Mesenchymal stem cell (in vitro differentiated cells and primary cell): ENCODE results near the gene TRIM25.

Experiments
- DNase-seq: peaks from one replicate; pipeline ENCODE4 v3.0.0-alpha.2; 2013
- H2AFZ ChIP-seq: one replicate; pipeline ENCODE4 v1.6.1; 2013; ENCODE audit warnings: low read depth, mild to moderate bottlenecking, control low read depth, inconsistent platforms, low read length, moderate library complexity
- H2AK5ac ChIP-seq: 2 replicates; pipeline ENCODE4 v1.6.1; 2013; ENCODE audit warnings: low read length, moderate library complexity, mild to moderate bottlenecking, inconsistent platforms; ENCODE audit not compliant: severe bottlenecking
- H2BK120ac ChIP-seq: one replicate; pipeline ENCODE4 v1.6.1; 2013; ENCODE audit warnings: low read depth, mild to moderate bottlenecking, inconsistent platforms, low read length, moderate library complexity
- H2BK12ac ChIP-seq, 2 experiments: one replicate each; pipeline ENCODE4 v1.6.1; 2013; ENCODE audit warnings: inconsistent platforms in 2 of 2, low read length in 2 of 2, mild to moderate bottlenecking in 2 of 2, moderate library complexity in 2 of 2, control low read depth in 1 of 2
- H2BK15ac ChIP-seq: one replicate; pipeline ENCODE4 v1.6.1; 2013; ENCODE audit warnings: mild to moderate bottlenecking, low read depth, inconsistent platforms; ENCODE audit not compliant: poor library complexity, severe bottlenecking
- H2BK5ac ChIP-seq: 2 replicates; pipeline ENCODE4 v1.6.1; 2013; ENCODE audit warnings: low read depth, mild to moderate bottlenecking, low read length, control low read depth, inconsistent platforms; ENCODE audit not compliant: poor library complexity, severe bottlenecking
- H3K14ac ChIP-seq, 2 experiments: one replicate each; pipeline ENCODE4 v1.6.1; 2013; ENCODE audit warnings: inconsistent platforms in 2 of 2, low read length in 2 of 2, control low read depth in 1 of 2, mild to moderate bottlenecking in 1 of 2, moderate library complexity in 1 of 2
- H3K18ac ChIP-seq, 2 experiments: one replicate each; pipeline ENCODE4 v1.6.1; 2013; ENCODE audit warnings: inconsistent platforms in 2 of 2, low read length in 2 of 2, control low read depth in 1 of 2, low read depth in 1 of 2, mild to moderate bottlenecking in 1 of 2
- H3K23ac ChIP-seq, 2 experiments: one replicate each; pipeline ENCODE4 v1.6.1; 2013; ENCODE audit warnings: inconsistent platforms in 2 of 2, low read length in 2 of 2, mild to moderate bottlenecking in 2 of 2, moderate library complexity in 2 of 2, control low read depth in 1 of 2
- H3K27ac ChIP-seq: 2 replicates; pipeline ENCODE4 v1.5.1; 2013; ENCODE audit warnings: mild to moderate bottlenecking, moderate library complexity, low read length, control low read depth, inconsistent platforms; ENCODE audit not compliant: poor library complexity, severe bottlenecking
- H3K27me3 ChIP-seq, 2 experiments: 2 replicates each; pipeline versions ENCODE4 v1.6.1 to v1.7.0; 2013; ENCODE audit warnings: low read length in 2 of 2, mild to moderate bottlenecking in 2 of 2, moderate library complexity in 2 of 2, control low read depth in 1 of 2, inconsistent platforms in 1 of 2; ENCODE audit not compliant: control insufficient read depth in 1 of 2, insufficient read depth in 1 of 2
- H3K36me3 ChIP-seq, 2 experiments: 2 replicates each; pipeline versions ENCODE4 v1.6.1 to v1.7.0; 2013; ENCODE audit warnings: low read length in 2 of 2, control low read depth in 1 of 2, inconsistent platforms in 1 of 2, low read depth in 1 of 2, mild to moderate bottlenecking in 1 of 2; ENCODE audit not compliant: insufficient read depth in 2 of 2, control insufficient read depth in 1 of 2
- H3K4ac ChIP-seq, 2 experiments: one replicate each; pipeline ENCODE4 v1.6.1; 2013; ENCODE audit warnings: inconsistent platforms in 2 of 2, low read length in 2 of 2, mild to moderate bottlenecking in 2 of 2, moderate library complexity in 2 of 2, control low read depth in 1 of 2, low read depth in 1 of 2
- H3K4me1 ChIP-seq: 2 replicates; pipeline ENCODE4 v1.6.1; 2013; ENCODE audit warnings: low read depth, low read length, control low read depth; ENCODE audit not compliant: control insufficient read depth, insufficient read depth
- H3K4me2 ChIP-seq: 2 replicates; pipeline ENCODE4 v1.6.1; 2013; ENCODE audit warnings: low read length, mild to moderate bottlenecking, inconsistent platforms; ENCODE audit not compliant: poor library complexity, severe bottlenecking
- H3K4me3 ChIP-seq, 2 experiments: 2 replicates each; pipeline versions ENCODE4 v1.5.1 to v1.7.0; 2013; ENCODE audit warnings: low read length in 2 of 2, mild to moderate bottlenecking in 2 of 2, control low read depth in 1 of 2, low read depth in 1 of 2; ENCODE audit not compliant: insufficient read depth in 1 of 2
- H3K79me1 ChIP-seq: replicated peaks from 2 replicates; pipeline ENCODE4 v1.6.1; 2013; ENCODE audit warnings: mild to moderate bottlenecking, control low read depth, low read length, inconsistent platforms; ENCODE audit not compliant: poor library complexity, severe bottlenecking
- H3K9ac ChIP-seq: 2 replicates; pipeline ENCODE4 v1.7.0; 2013; ENCODE audit warnings: mild to moderate bottlenecking, low read length, moderate library complexity
- H3K9me3 ChIP-seq: 2 replicates; pipeline ENCODE4 v1.7.0; 2013; ENCODE audit warnings: mild to moderate bottlenecking, low read length; ENCODE audit not compliant: control insufficient read depth
- H4K8ac ChIP-seq: one replicate; pipeline ENCODE4 v1.6.1; 2013; ENCODE audit warnings: inconsistent platforms, mild to moderate bottlenecking, low read length, moderate library complexity
- H4K91ac ChIP-seq: one replicate; pipeline ENCODE4 v1.6.1; 2013; ENCODE audit warnings: mild to moderate bottlenecking, low read length, inconsistent platforms
- WGBS: methylation state at CpG from one replicate; pipeline ENCODE4 v1.1.7; 2013; ENCODE audit warnings: mixed read lengths; 5-methylcytosine and 5-hydroxymethylcytosine counted together

TRIM25 gene

DNA sequence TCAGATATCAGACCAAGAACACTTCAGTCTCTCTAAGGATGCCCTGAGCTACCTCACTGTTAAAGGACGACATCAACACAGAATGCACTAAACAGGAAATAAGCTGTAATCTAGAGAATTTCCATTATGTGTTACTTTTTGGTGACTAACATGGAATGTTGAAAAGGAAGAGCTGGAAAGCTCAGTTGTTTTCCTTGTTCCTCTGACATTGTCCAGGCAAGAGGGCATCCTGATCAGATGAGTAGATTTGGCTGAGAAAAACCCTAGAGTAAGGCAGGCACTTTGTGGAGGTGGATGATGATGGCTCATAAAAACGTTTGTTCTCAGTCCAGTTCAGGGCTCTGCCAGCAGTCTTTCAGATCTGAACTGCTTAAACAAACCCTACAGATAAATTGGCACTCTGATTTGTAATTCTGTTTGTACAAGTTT is 45.9 kb downstream of the TRIM25 start:
- no peak overlapping the region for H3K4ac ChIP-seq
- H2BK12ac ChIP-seq: no peak overlapping the region
- no peak overlapping the region for H3K4me2 ChIP-seq
- H3K9ac ChIP-seq: peak overlapping the region; percentile 44
- no peaks in the 10 kb centered on the region for H3K27me3 ChIP-seq
- H3K4me1 ChIP-seq: no peaks in the 10 kb centered on the region
- no peaks in the 10 kb centered on the region for H3K9me3 ChIP-seq
- H4K8ac ChIP-seq: no peak overlapping the region
- H2BK15ac ChIP-seq: no peak overlapping the region
- no peak overlapping the region for H3K14ac ChIP-seq
- H2BK5ac ChIP-seq: no peak overlapping the region
- H3K79me1 ChIP-seq: peaks cover 2% of the 10 kb centered on the region
- no peak overlapping the region for H3K23ac ChIP-seq
- no peak overlapping the region for H2AK5ac ChIP-seq
- H4K91ac ChIP-seq: no peak overlapping the region
- H3K18ac ChIP-seq: no peak overlapping the region
- DNase-seq: peak; percentile 67
- no peak overlapping the region for H2AFZ ChIP-seq
- no peak overlapping the region for H3K4me3 ChIP-seq
- 0% methylated on average over 1 of the region's 2 CpGs for WGBS
- peaks cover 0 to 8% of the 10 kb centered on the region in 2 experiments for H3K36me3 ChIP-seq
- no peak overlapping the region for H3K27ac ChIP-seq
- no peak overlapping the region for H2BK120ac ChIP-seq

DNA sequence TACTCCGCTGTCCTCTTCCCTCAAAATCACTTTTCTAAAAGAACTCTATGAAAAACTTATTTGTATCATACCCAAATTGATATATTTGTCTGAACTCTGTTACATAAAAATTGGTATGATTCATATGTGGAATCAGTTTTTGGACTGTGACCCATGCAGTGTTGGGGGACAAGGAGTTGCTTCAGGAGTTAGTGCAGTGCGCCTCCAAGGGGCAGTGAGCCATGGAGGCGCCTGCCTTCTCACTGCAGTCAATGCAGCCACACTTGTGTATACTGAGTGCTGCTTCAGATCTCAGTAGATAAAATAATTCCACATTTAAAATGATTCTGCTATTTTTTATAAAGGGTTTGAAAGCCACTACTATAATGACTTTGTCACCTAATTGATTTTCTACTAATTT is 47.4 kb downstream of the TRIM25 start:
- H3K4me3 ChIP-seq: no peak overlapping the region
- no peak overlapping the region for H3K14ac ChIP-seq
- H3K4me2 ChIP-seq: no peak overlapping the region
- no peak overlapping the region for H2BK5ac ChIP-seq
- no peak overlapping the region for H3K23ac ChIP-seq
- H2BK15ac ChIP-seq: no peak overlapping the region
- no peak overlapping the region for H2AFZ ChIP-seq
- no peaks in the 10 kb centered on the region for H3K27me3 ChIP-seq
- H2BK120ac ChIP-seq: no peak overlapping the region
- no peak overlapping the region for H4K8ac ChIP-seq
- no peak overlapping the region for H3K27ac ChIP-seq
- H2BK12ac ChIP-seq: no peak overlapping the region
- DNase-seq: no peak
- H3K9me3 ChIP-seq: no peaks in the 10 kb centered on the region
- 100% methylated on average over 1 of the region's 3 CpGs for WGBS
- peaks cover 2% of the 10 kb centered on the region for H3K79me1 ChIP-seq
- H3K4ac ChIP-seq: no peak overlapping the region
- H3K36me3 ChIP-seq: peaks cover 0 to 23% of the 10 kb centered on the region in 2 experiments
- H3K9ac ChIP-seq: no peak overlapping the region
- H4K91ac ChIP-seq: no peak overlapping the region
- H3K4me1 ChIP-seq: no peaks in the 10 kb centered on the region
- no peak overlapping the region for H3K18ac ChIP-seq
- no peak overlapping the region for H2AK5ac ChIP-seq

DNA sequence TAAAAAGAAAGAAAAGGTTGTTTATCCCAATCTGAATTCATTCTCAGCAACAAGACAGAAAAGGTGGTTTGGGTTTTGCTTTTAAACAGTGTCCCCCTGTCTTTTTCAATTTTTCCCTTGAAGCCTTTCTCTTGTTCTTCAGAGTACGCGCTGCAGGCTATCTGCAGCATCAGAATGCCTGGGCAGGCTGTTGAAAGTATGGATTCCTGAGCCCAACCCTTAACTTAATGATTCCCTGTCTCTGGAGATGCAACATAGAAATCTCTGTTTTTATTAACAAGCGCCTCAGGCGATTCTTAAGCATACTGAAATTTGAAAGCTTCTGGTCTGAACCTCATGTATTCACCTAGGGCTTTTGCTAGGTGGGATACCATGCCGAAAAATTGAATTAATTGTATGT is 47.8 kb downstream of the TRIM25 start:
- Histone ChIP-seq H3K9ac (no peak overlapping the region), H2BK5ac (no peak overlapping the region), H3K27ac (no peak overlapping the region), H4K8ac (no peak overlapping the region), H3K9me3 (no peaks in the 10 kb centered on the region), H3K4me3 (no peak overlapping the region), H3K27me3 (no peaks in the 10 kb centered on the region), H3K4me1 (no peaks in the 10 kb centered on the region), H2AFZ (no peak overlapping the region), H3K23ac (no peak overlapping the region), H3K4me2 (no peak overlapping the region), H3K4ac (no peak overlapping the region), H2BK120ac (no peak overlapping the region), H2AK5ac (no peak overlapping the region), H2BK12ac (no peak overlapping the region), H4K91ac (no peak overlapping the region), H3K18ac (no peak overlapping the region), H3K36me3 (peaks cover 0 to 25% of the 10 kb centered on the region in 2 experiments), H2BK15ac (no peak overlapping the region), H3K79me1 (peaks cover 2% of the 10 kb centered on the region), H3K14ac (no peak overlapping the region)
- WGBS: 98% methylated on average over 4 of the region's 5 CpGs
- DNase-seq: no peak

DNA sequence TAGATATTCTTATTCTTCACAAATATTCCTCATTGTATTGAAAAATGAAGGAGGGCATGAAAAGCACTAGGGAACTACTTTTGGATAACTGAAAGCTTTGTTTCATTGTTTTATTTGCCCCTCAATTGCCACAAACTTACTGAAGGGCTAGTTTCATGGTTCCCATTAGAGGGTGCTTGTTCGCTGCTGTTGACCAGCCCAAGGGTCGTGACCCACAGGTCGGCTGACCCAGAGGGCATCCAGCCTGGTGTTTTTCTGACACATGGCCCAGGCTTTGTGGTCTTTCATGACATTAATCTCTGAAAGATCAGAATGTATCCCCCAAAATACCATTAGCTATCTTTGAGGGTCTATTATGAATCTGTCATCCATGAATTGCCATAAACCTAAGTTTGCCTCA is 49.9 kb downstream of the TRIM25 start:
- H4K8ac ChIP-seq: no peak overlapping the region
- no peak overlapping the region for H2AFZ ChIP-seq
- H3K9ac ChIP-seq: no peak overlapping the region
- H3K36me3 ChIP-seq: peaks cover 3 to 25% of the 10 kb centered on the region in 2 experiments
- no peak overlapping the region for H3K18ac ChIP-seq
- no peak overlapping the region for H3K4ac ChIP-seq
- H3K4me1 ChIP-seq: no peaks in the 10 kb centered on the region
- H3K14ac ChIP-seq: no peak overlapping the region
- H2BK15ac ChIP-seq: no peak overlapping the region
- H2BK5ac ChIP-seq: no peak overlapping the region
- H2BK12ac ChIP-seq: no peak overlapping the region
- no peak for DNase-seq
- H2AK5ac ChIP-seq: no peak overlapping the region
- no peaks in the 10 kb centered on the region for H3K9me3 ChIP-seq
- peaks cover 2% of the 10 kb centered on the region for H3K79me1 ChIP-seq
- H2BK120ac ChIP-seq: no peak overlapping the region
- no peak overlapping the region for H3K4me3 ChIP-seq
- H3K27ac ChIP-seq: no peak overlapping the region
- no peak overlapping the region for H4K91ac ChIP-seq
- 92% methylated on average over 3 of the region's 3 CpGs for WGBS
- H3K4me2 ChIP-seq: no peak overlapping the region
- H3K23ac ChIP-seq: no peak overlapping the region
- no peaks in the 10 kb centered on the region for H3K27me3 ChIP-seq
